HEK293 (cell line): Measurements from ENCODE around the gene PRPH.
"Not testable (repeated sequence)": the region's sequence is repeated elsewhere in the genome, so short reads cannot be mapped to it uniquely, and the experiment has no call there.

Source experiments
- CTCF ChIA-PET: fragments of 350-600 bp; formaldehyde crosslinking; extraction: SDS; loops from one replicate; lab custom pipeline; 2021; ENCODE audit warnings: antibody characterized with exemption; lab: Yijun Ruan, JAX
- POLR2A ChIA-PET: fragments of 300-600 bp; formaldehyde crosslinking; extraction: SDS; loops from one replicate; lab custom pipeline; 2020; ENCODE audit warnings: antibody characterized with exemption, inconsistent platforms; lab: Yijun Ruan, JAX
- H3K27ac ChIP-seq: fragments of 200-500 bp; sonication (Bioruptor generic); 2 replicates; pipeline ENCODE4 v1.5.1; 2014; ENCODE audit warnings: low read depth, low read length, control low read depth, inconsistent platforms; ENCODE audit errors: extremely low read depth
- H3K36me3 ChIP-seq, 2 experiments: fragments of 200-500 bp in 1 of 2; sonication (Bioruptor generic) in 1 of 2; 1 replicate in 1 of 2; 2 replicates in 1 of 2; pipeline ENCODE4 v1.5.1; 2014 to 2017; ENCODE audit warnings: inconsistent platforms in 2 of 2, low read length in 2 of 2; ENCODE audit not compliant: control insufficient read depth in 2 of 2, insufficient read depth in 1 of 2
- H3K4me1 ChIP-seq: fragments of 200-500 bp; sonication (Bioruptor generic); 2 replicates; pipeline ENCODE4 v1.5.1; 2014; ENCODE audit warnings: mild to moderate bottlenecking, low read length, inconsistent platforms; ENCODE audit not compliant: control insufficient read depth, insufficient read depth
- H3K4me3 ChIP-seq: 2 replicates; pipeline ENCODE4 v1.5.1; 2011; ENCODE audit warnings: low read depth, mild to moderate bottlenecking, control low read depth, low read length, moderate library complexity
- H3K9me3 ChIP-seq: fragments of 200-500 bp; sonication (Bioruptor generic); 2 replicates; pipeline ENCODE4 v1.5.1; 2014; ENCODE audit warnings: low read depth, low read length, inconsistent platforms; ENCODE audit not compliant: control insufficient read depth, insufficient read depth
- SCRT2 ChIP-seq: fragments of 450-650 bp; formaldehyde crosslinking; IDR thresholded peaks from 2 replicates; pipeline ENCODE4 v1.5.1; 2016; ENCODE audit warnings: missing biosample characterization, missing genetic modification characterization
- ZBTB17 ChIP-seq: fragments of 450-650 bp; formaldehyde crosslinking; IDR thresholded peaks from 2 replicates; pipeline ENCODE4 v1.5.1; 2016; ENCODE audit warnings: missing biosample characterization, missing genetic modification characterization
- ZBTB21 ChIP-seq: fragments of 450-650 bp; formaldehyde crosslinking; IDR thresholded peaks from 2 replicates; pipeline ENCODE4 v1.5.1; 2017; ENCODE audit warnings: missing biosample characterization, missing genetic modification characterization
- ZFHX2 ChIP-seq: fragments of 450-650 bp; formaldehyde crosslinking; conservative IDR thresholded peaks from 2 replicates; pipeline ENCODE4 v1.5.1; 2016; ENCODE audit warnings: missing biosample characterization, missing genetic modification characterization
- ZNF16 ChIP-seq: fragments of 450-650 bp; formaldehyde crosslinking; IDR thresholded peaks from 2 replicates; pipeline ENCODE4 v1.5.1; 2016; ENCODE audit warnings: low read depth, missing biosample characterization, missing genetic modification characterization
- ZNF184 ChIP-seq: fragments of 450-650 bp; IDR thresholded peaks from 2 replicates; pipeline ENCODE4 v1.5.1; 2018; ENCODE audit warnings: missing biosample characterization, mild to moderate bottlenecking, missing genetic modification characterization
- ZNF202 ChIP-seq: fragments of 450-650 bp; formaldehyde crosslinking; IDR thresholded peaks from 2 replicates; pipeline ENCODE4 v1.5.1; 2016; ENCODE audit warnings: missing biosample characterization, missing genetic modification characterization, borderline replicate concordance
- ZNF239 ChIP-seq: fragments of 450-650 bp; formaldehyde crosslinking; IDR thresholded peaks from 2 replicates; pipeline ENCODE4 v1.5.1; 2016; ENCODE audit warnings: missing biosample characterization, missing genetic modification characterization
- ZNF266 ChIP-seq: fragments of 450-650 bp; formaldehyde crosslinking; IDR thresholded peaks from 2 replicates; pipeline ENCODE4 v1.5.1; 2016; ENCODE audit warnings: missing biosample characterization, missing genetic modification characterization, low read depth
- ZNF394 ChIP-seq: fragments of 450-650 bp; formaldehyde crosslinking; IDR thresholded peaks from 2 replicates; pipeline ENCODE4 v1.5.1; 2016; ENCODE audit warnings: missing biosample characterization, missing genetic modification characterization, mild to moderate bottlenecking, moderate library complexity, borderline replicate concordance
- ZNF404 ChIP-seq: fragments of 450-650 bp; formaldehyde crosslinking; IDR thresholded peaks from 2 replicates; pipeline ENCODE4 v1.5.1; 2017; ENCODE audit warnings: missing biosample characterization, missing genetic modification characterization
- ZNF426 ChIP-seq: fragments of 450-650 bp; formaldehyde crosslinking; IDR thresholded peaks from 2 replicates; pipeline ENCODE4 v1.5.1; 2017; ENCODE audit warnings: missing biosample characterization, missing genetic modification characterization, mild to moderate bottlenecking, inconsistent platforms, moderate library complexity
- ZNF48 ChIP-seq: fragments of 450-650 bp; formaldehyde crosslinking; IDR thresholded peaks from 2 replicates; pipeline ENCODE4 v1.5.1; 2016; ENCODE audit warnings: missing biosample characterization, missing genetic modification characterization
- ZNF560 ChIP-seq: fragments of 450-650 bp; formaldehyde crosslinking; IDR thresholded peaks from 2 replicates; pipeline ENCODE4 v1.5.1; 2017; ENCODE audit warnings: missing biosample characterization, missing genetic modification characterization, borderline replicate concordance
- ZNF623 ChIP-seq: fragments of 450-650 bp; formaldehyde crosslinking; IDR thresholded peaks from 2 replicates; pipeline ENCODE4 v1.5.1; 2016; ENCODE audit warnings: missing biosample characterization, missing genetic modification characterization
- ZNF629 ChIP-seq: fragments of 450-650 bp; formaldehyde crosslinking; IDR thresholded peaks from 2 replicates; pipeline ENCODE4 v1.5.1; 2017; ENCODE audit warnings: missing biosample characterization, missing genetic modification characterization
- ZNF654 ChIP-seq: fragments of 450-650 bp; formaldehyde crosslinking; IDR thresholded peaks from 2 replicates; pipeline ENCODE4 v1.5.1; 2016; ENCODE audit warnings: low read depth, missing biosample characterization, missing genetic modification characterization
- ZSCAN23 ChIP-seq: fragments of 450-650 bp; formaldehyde crosslinking; IDR thresholded peaks from 2 replicates; pipeline ENCODE4 v1.5.1; 2016; ENCODE audit warnings: missing biosample characterization, missing genetic modification characterization
- TF ChIP-seq, protein P1 (sequence below): fragments of 450-650 bp; formaldehyde crosslinking; conservative IDR thresholded peaks from 2 replicates; pipeline ENCODE4 v1.5.1; 2016; ENCODE audit warnings: low read depth, missing biosample characterization, missing genetic modification characterization

PRPH gene

DNA sequence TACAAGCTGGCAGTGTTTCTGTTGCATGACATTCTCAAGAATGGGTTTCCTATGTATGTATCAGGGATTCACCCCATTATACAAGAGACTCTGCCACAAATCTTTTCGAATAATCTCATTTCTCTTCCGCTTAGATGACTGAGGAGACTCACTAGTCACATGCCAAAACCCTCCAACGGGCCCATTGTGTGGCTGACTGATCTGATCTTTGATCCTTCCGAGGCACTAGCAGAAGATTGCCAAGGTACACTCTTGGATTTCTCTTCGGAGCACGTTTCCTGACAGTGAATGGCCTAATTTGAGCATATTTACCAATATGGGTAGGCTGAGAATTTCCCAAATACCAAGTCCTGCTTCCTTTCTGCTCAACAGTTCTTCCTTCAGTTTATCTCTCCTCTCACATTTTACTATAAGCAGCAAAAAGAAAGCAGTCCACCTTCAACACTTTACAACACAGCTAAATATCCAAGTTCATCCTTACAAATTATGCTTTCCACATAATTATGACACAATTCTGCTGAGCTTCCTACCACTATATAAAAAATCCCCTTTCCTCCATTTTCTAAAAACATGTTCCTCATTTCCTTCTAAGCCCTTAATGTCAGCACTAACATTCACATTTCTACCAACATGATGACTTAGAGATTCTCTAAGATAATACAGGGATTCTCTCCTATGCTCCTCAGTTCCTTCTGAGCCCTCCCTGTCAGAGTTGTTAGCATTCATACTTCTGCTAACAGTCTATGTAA is 11.0 kb downstream of the PRPH start:
- H3K36me3 ChIP-seq, result no peaks in the 10 kb centered on the region
- CTCF ChIA-PET, result interaction anchor here (0.6 to 4.7 kb wide), 2 partner anchors 11 to 40 kb away, joined by 5 to 34 read pairs; partner anchors contain the start of gene PRPH
- H3K9me3 ChIP-seq, result no peaks in the 10 kb centered on the region
- no peak overlapping the region for H3K4me3 ChIP-seq
- H3K4me1 ChIP-seq, result no peaks in the 10 kb centered on the region
- TF ChIP-seq ZNF623 (tag by site-specific recombination) (no peak), ZSCAN23 (no peak), ZNF16 (tag by site-specific recombination) (no peak)
- TF ChIP-seq, all 188 proteins: peak for 0
- POLR2A ChIA-PET, result interaction anchor here (0.7 to 1.3 kb wide), 2 partner anchors 9 to 12 kb away, joined by 3 to 6 read pairs; no protein-coding TSS in a partner anchor
- H3K27ac ChIP-seq, result no peak overlapping the region

DNA sequence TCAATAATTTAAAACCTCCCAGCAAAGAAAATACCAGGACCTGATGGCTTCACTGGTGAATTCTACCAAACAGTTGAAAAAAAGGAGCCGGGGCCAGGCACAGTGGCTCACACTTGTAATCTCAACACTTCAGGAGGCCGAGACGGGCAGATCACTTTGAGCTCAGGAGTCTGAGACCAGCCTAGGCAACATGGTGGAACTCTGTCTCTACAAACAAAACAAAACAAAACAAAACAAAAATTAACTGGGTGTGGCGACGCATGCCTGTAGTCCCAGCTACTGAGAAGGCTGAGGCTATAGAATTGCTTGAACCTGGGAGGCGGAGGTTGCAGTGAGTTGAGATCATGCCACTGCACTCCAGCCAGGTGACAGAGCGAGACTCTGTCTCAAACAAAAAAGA is 14.4 kb downstream of the PRPH start:
- Histone ChIP-seq H3K27ac (no peak overlapping the region), H3K36me3 (no peaks in the 10 kb centered on the region), H3K9me3 (no peaks in the 10 kb centered on the region), H3K4me3 (no peak overlapping the region), H3K4me1 (no peaks in the 10 kb centered on the region)
- POLR2A ChIA-PET, result interaction anchor here (1.4 kb wide), 1 partner anchor 14 kb away, joined by 5 read pairs; the partner anchor contains the start of gene TROAP
- CTCF ChIA-PET, result interaction anchor here (0.8 to 2.0 kb wide), 2 partner anchors 12 to 21 kb away, joined by 4 to 8 read pairs; no protein-coding TSS in a partner anchor
- TF ChIP-seq ZNF239 (no peak), ZBTB17 (tag by site-specific recombination) (0 out of 2 replicates have a peak, but pooled peaks have one; percentile 16)

DNA sequence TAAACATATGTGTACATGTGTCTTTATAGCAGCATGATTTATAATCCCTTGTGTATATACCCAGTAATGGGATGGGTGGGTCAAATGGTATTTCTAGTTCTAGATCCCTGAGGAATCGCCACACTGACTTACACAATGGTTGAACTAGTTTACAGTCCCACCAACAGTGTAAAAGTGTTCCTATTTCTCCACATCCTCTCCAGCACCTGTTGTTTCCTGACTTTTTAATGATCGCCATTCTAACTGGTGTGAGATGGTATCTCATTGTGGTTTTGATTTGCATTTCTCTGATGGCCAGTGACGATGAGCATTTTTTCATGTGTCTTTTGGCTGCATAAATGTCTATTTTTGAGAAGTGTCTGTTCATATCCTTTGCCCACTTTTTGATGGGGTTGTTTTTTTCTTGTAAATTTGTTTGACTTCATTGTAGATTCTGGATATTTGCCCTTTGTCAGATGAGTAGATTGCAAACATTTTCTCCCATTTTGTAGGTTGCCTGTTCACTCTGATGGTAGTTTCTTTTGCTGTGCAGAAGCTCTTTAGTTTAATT is 15.6 kb downstream of the PRPH start:
- H3K36me3 ChIP-seq, H3K4me1 ChIP-seq, H3K27ac ChIP-seq, POLR2A ChIA-PET, H3K9me3 ChIP-seq, H3K4me3 ChIP-seq: not testable (repeated sequence)
- CTCF ChIA-PET, result interaction anchor here (1.5 to 2.5 kb wide), 2 partner anchors 13 to 32 kb away, joined by 5 to 10 read pairs; no protein-coding TSS in a partner anchor
- TF ChIP-seq ZNF184, result peak; percentile 93
- TF ChIP-seq SCRT2 (tag by site-specific recombination), result peak; percentile 20; the same call in 1 of the 2 replicates

DNA sequence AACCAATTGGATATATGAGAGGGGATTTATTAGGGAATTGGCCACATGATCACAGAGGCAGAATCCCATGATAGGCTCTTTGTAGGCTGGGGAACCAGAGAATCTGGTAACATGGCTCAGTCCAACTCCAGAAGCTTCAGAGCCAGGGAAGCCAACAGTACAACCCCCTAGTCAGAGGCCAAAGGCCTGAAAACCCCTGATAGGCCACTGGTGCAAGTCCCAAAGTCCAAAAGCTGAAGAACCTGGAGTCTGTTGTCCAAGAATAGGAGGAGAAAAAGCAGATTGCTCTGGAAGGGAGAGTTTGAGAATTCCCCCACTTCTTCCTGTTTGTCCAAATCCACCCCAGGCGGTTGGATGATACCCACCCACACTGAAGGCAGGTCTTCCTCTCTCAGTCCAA is 19.9 kb downstream of the PRPH start:
- Histone ChIP-seq H3K9me3 (no peaks in the 10 kb centered on the region), H3K4me1 (no peaks in the 10 kb centered on the region), H3K4me3 (no peak overlapping the region), H3K36me3 (no peaks in the 10 kb centered on the region), H3K27ac (no peak overlapping the region)
- ChIA-PET POLR2A (no interaction called here), CTCF (interaction anchor here (1.2 to 1.6 kb wide), 6 partner anchors 17 to 44 kb away, joined by 4 to 8 read pairs (median 5); partner anchors contain the start of gene PRPH)
- TF ChIP-seq ZNF48 (tag by site-specific recombination) (no peak), ZFHX2 (tag by site-specific recombination) (0 out of 2 replicates have a peak, but pooled peaks have one; percentile 8)
- TF ChIP-seq, all 188 proteins: peak for 1

DNA sequence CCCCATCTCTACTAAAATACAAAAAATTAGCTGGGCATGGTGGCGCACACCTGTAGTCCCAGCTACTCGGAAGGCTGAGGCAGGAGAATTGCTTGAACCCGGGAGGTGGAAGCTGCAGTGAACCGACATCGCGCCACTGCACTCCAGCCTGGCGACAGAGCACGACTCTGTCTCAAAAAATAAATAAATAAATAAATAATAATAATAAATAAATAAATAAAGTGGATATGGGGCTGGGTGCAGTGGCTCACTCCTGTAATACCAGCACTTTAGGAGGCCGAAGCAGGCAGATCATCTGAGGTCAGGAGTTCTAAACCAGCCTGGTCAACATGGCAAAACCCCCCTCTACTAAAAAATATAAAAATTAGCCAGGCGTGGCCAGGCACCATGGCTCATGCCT is 22.2 kb downstream of the PRPH start:
- POLR2A ChIA-PET, H3K4me3 ChIP-seq, H3K27ac ChIP-seq, H3K9me3 ChIP-seq, H3K36me3 ChIP-seq, H3K4me1 ChIP-seq: not testable (repeated sequence)
- CTCF ChIA-PET, result interaction anchor here (2.8 to 3.1 kb wide), 2 partner anchors 15 to 20 kb away, joined by 11 to 23 read pairs; no protein-coding TSS in a partner anchor
- TF ChIP-seq ZBTB21 (tag by site-specific recombination) (peak; percentile 49), ZNF394 (tag by site-specific recombination) (peak; percentile 96), ZNF654 (tag by site-specific recombination) (peak; percentile 14; the same call in 1 of the 2 replicates), ZNF560 (peak; percentile 48; the same call in 1 of the 2 replicates), ZNF266 (tag by site-specific recombination) (peak; percentile 58), ZNF426 (tag by site-specific recombination) (peak; percentile 75), ZNF623 (tag by site-specific recombination) (peak; percentile 74), ZNF629 (peak; percentile 44; the same call in 1 of the 2 replicates), ZSCAN23 (0 out of 2 replicates have a peak, but pooled peaks have one; percentile 23), ZNF404 (tag by site-specific recombination) (0 out of 2 replicates have a peak, but pooled peaks have one; percentile 37), ZNF202 (tag by site-specific recombination) (peak; percentile 77; the same call in 1 of the 2 replicates)
- TF ChIP-seq, protein P1, sequence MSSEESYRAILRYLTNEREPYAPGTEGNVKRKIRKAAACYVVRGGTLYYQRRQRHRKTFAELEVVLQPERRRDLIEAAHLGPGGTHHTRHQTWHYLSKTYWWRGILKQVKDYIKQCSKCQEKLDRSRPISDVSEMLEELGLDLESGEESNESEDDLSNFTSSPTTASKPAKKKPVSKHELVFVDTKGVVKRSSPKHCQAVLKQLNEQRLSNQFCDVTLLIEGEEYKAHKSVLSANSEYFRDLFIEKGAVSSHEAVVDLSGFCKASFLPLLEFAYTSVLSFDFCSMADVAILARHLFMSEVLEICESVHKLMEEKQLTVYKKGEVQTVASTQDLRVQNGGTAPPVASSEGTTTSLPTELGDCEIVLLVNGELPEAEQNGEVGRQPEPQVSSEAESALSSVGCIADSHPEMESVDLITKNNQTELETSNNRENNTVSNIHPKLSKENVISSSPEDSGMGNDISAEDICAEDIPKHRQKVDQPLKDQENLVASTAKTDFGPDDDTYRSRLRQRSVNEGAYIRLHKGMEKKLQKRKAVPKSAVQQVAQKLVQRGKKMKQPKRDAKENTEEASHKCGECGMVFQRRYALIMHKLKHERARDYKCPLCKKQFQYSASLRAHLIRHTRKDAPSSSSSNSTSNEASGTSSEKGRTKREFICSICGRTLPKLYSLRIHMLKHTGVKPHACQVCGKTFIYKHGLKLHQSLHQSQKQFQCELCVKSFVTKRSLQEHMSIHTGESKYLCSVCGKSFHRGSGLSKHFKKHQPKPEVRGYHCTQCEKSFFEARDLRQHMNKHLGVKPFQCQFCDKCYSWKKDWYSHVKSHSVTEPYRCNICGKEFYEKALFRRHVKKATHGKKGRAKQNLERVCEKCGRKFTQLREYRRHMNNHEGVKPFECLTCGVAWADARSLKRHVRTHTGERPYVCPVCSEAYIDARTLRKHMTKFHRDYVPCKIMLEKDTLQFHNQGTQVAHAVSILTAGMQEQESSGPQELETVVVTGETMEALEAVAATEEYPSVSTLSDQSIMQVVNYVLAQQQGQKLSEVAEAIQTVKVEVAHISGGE (tag by site-specific recombination), result peak; percentile 61
